Endothelial cell of umbilical vein (primary cell): Measurements from ENCODE around the gene GNAI1. TPM values are rescaled to one million over a fixed set of nuclear protein-coding genes. Genes with fewer than 3 reads are reported as not detected.

Experiments used
- BruUV-seq: library from RNA; stranded (reverse); fragments of 400-500 nt; replicated peaks from 2 replicates; lab custom pipeline; 2021; lab: Mats Ljungman, UMichigan
- CTCF ChIA-PET: fragments of 300-600, 350-600 bp; sonication (Branson Sonifier 250); formaldehyde crosslinking; loops from one replicate; lab custom pipeline; 2021; ENCODE audit warnings: antibody characterized with exemption, inconsistent platforms; lab: Charles Lee
- POLR2A ChIA-PET: fragments of 300-600, 350-600 bp; sonication (Branson Sonifier 250); formaldehyde crosslinking; loops from one replicate; lab custom pipeline; 2021; ENCODE audit warnings: antibody characterized with exemption, inconsistent platforms; lab: Charles Lee
- DNase-seq: peaks from one replicate; pipeline ENCODE4 v3.0.0-alpha.2; 2011; ENCODE audit warnings: low read depth, low spot score
- FAIRE-seq: peaks from 2 replicates; lab custom pipeline; 2011; peaks lifted over from hg19 to GRCh38; lab: Jason Lieb, UNC
- H2AFZ ChIP-seq: 2 replicates; pipeline ENCODE4 v1.6.0; 2012; ENCODE audit warnings: low read depth, low read length, control low read depth, inconsistent platforms
- H3K27ac ChIP-seq: 2 replicates; pipeline ENCODE4 v1.5.1; 2011; ENCODE audit warnings: low read depth, mild to moderate bottlenecking, control low read depth, low read length, moderate library complexity; ENCODE audit not compliant: insufficient read depth
- H3K27me3 ChIP-seq, 2 experiments: 2 replicates each; pipeline versions ENCODE4 v1.6.0 to v1.6.1; 2011; ENCODE audit warnings: low read length in 2 of 2, mixed read lengths in 1 of 2; ENCODE audit not compliant: control insufficient read depth in 2 of 2, insufficient read depth in 2 of 2
- H3K36me3 ChIP-seq, 2 experiments: 2 replicates in 1 of 2; 3 replicates in 1 of 2; pipeline ENCODE4 v1.5.1; 2011; ENCODE audit warnings: low read length in 2 of 2, mild to moderate bottlenecking in 1 of 2, moderate library complexity in 1 of 2; ENCODE audit not compliant: control insufficient read depth in 2 of 2, insufficient read depth in 2 of 2; ENCODE audit errors: extremely low read depth in 1 of 2
- H3K4me1 ChIP-seq: 3 replicates; pipeline ENCODE4 v1.5.1; 2011; ENCODE audit warnings: mild to moderate bottlenecking, low read length; ENCODE audit not compliant: control insufficient read depth, insufficient read depth; ENCODE audit errors: extremely low read depth
- H3K4me2 ChIP-seq: 2 replicates; pipeline ENCODE4 v1.6.1; 2011; ENCODE audit warnings: low read length, control low read depth, mixed read lengths; ENCODE audit not compliant: insufficient read depth
- H3K4me3 ChIP-seq, 3 experiments: fragments of 200-600 bp in 1 of 3; sonication (generic), shearing (Covaris generic) in 1 of 3; replicated peaks in 1 of 3; 2 replicates each; pipeline ENCODE4 v1.5.1; 2011 to 2016; ENCODE audit warnings: control low read depth in 3 of 3, low read length in 3 of 3, mild to moderate bottlenecking in 2 of 3, inconsistent platforms in 1 of 3, low read depth in 1 of 3, moderate library complexity in 1 of 3; ENCODE audit not compliant: insufficient read depth in 1 of 3
- H3K79me2 ChIP-seq: 2 replicates; pipeline ENCODE4 v1.6.0; 2012; ENCODE audit warnings: low read length, inconsistent platforms; ENCODE audit not compliant: control insufficient read depth, insufficient read depth
- H3K9ac ChIP-seq: replicated peaks from 2 replicates; pipeline ENCODE3; 2011; ENCODE audit warnings: low read length, control low read depth; ENCODE audit not compliant: insufficient read depth; ENCODE audit errors: extremely low read depth
- H3K9me1 ChIP-seq: replicated peaks from 3 replicates; pipeline ENCODE4 v1.6.0; 2011; ENCODE audit warnings: mild to moderate bottlenecking, low read length; ENCODE audit not compliant: control insufficient read depth, insufficient read depth; ENCODE audit errors: extremely low read depth
- H3K9me3 ChIP-seq: replicated peaks from 2 replicates; pipeline ENCODE4 v1.5.1; 2012; ENCODE audit warnings: low read length, inconsistent platforms; ENCODE audit not compliant: control insufficient read depth, insufficient read depth
- H4K20me1 ChIP-seq: replicated peaks from 2 replicates; pipeline ENCODE3; 2011; ENCODE audit warnings: mild to moderate bottlenecking, low read length; ENCODE audit not compliant: control insufficient read depth, insufficient read depth; ENCODE audit errors: extremely low read depth
- EZH2 ChIP-seq: IDR thresholded peaks from 2 replicates; pipeline ENCODE4 v1.6.1; 2012; ENCODE audit warnings: borderline replicate concordance, low read depth, mild to moderate bottlenecking, moderate library complexity, low read length, inconsistent platforms; ENCODE audit not compliant: severe bottlenecking
- FOS ChIP-seq: IDR thresholded peaks from 2 replicates; pipeline ENCODE4 v1.6.1; 2011; ENCODE audit warnings: mild to moderate bottlenecking, low read length, moderate library complexity, borderline replicate concordance; ENCODE audit not compliant: insufficient read depth
- GATA2 ChIP-seq: IDR thresholded peaks from 2 replicates; pipeline ENCODE4 v1.7.0; 2011; ENCODE audit warnings: low read depth, mild to moderate bottlenecking, moderate library complexity, mixed read lengths, low read length; ENCODE audit not compliant: insufficient read length, insufficient read depth
- JUN ChIP-seq: IDR thresholded peaks from 2 replicates; pipeline ENCODE4 v1.6.1; 2011; ENCODE audit warnings: borderline replicate concordance, low read depth; ENCODE audit not compliant: insufficient read length, insufficient read depth
- MYC ChIP-seq: IDR thresholded peaks from one replicate; pipeline ENCODE4 v1.6.1; 2011; ENCODE audit warnings: mild to moderate bottlenecking, low read depth, low read length
- POLR2A ChIP-seq: IDR thresholded peaks from 2 replicates; pipeline ENCODE4 v1.6.1; 2012; ENCODE audit warnings: low read depth, mild to moderate bottlenecking, control low read depth, low read length
- POLR2AphosphoS5 ChIP-seq: IDR thresholded peaks from 2 replicates; pipeline ENCODE4 v1.6.1; 2012; ENCODE audit warnings: low read depth, mild to moderate bottlenecking, control low read depth, low read length, moderate library complexity; ENCODE audit not compliant: insufficient read depth
- dilution Hi-C: fragments of 300-500 bp; cut with MboI; formaldehyde crosslinking; loops from one replicate; pipeline ENCODE4 v1.15.0; 2019; ENCODE audit warnings: low sequenced_read_pairs; ENCODE audit not compliant: extremely low pct_ligation_motif_present
- intact Hi-C: fragments of 100-400 bp; cut with micrococcal nuclease; formaldehyde crosslinking; loops from one replicate; pipeline ENCODE4 v1.10.0; 2022
- polyA plus RNA-seq, 4 experiments: library from polyadenylated mRNA; depleted of rRNA in 3 of 4; stranded (reverse) in 3 of 4; unstranded in 1 of 4; fragments of >200 nt; gene quantifications; 2 replicates each; pipeline versions ENCODE4 v1.2.1 to v1.2.3, GENCODE V29; 2011 to 2012; ENCODE audit warnings: missing spikeins in 1 of 4
- total RNA-seq: library from RNA; stranded (reverse); gene quantifications from 2 replicates; pipeline ENCODE4 v1.2.3, GENCODE V29; 2021
- TF ChIP-seq, protein P1 (sequence below), 2 donors: IDR thresholded peaks; 1 replicate in 1 of 2; 2 replicates in 1 of 2; pipeline ENCODE4 v1.5.1; 2011; ENCODE audit warnings: low read length in 2 of 2, mild to moderate bottlenecking in 2 of 2, moderate library complexity in 2 of 2, control low read depth in 1 of 2, inconsistent platforms in 1 of 2, low read depth in 1 of 2; ENCODE audit not compliant: insufficient read depth in 1 of 2; ENCODE audit errors: extremely low read depth in 1 of 2
- TF ChIP-seq, protein P2 (sequence below): IDR thresholded peaks from 2 replicates; pipeline ENCODE4 v1.6.1; 2011; ENCODE audit not compliant: insufficient read depth, insufficient read length

GNAI1 gene
- total and polyA plus RNA-seq, 2 donors (not counting 3 experiments of a cell fraction or from before 2014, with no cell fraction given) = 7.5 to 15.0 TPM

DNA sequence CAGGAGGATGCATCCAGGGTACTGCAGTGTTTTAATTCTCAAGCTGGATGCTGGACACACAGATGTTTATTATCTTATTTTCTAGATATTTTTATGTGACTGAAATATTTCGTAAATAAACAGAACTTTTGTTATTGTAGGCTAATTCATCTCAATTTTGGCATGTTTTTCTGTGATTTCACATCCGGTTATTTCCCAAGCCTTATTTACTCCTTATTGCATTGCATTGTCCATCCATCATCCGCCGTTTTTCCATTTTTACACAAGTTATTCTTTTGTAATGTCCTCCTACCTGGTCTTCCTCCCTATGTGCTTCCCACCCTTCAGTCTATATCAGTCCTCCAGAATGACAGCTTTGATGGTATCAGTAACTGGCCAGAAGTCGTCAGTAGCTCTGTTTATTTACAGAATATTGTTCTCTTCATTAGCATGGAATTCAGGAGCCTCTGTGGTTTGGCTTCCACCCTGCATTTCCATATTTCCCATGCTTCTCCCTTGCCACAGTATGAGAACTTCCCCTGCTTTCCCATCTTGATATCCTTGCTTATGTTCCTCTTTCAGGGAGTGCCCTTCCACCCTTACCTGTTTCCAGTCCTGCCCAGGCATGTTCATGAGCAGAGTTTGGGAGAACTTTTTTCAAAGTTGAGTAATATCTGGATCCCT lies 16.1 kb downstream of the GNAI1 start:
- Histone ChIP-seq H3K4me1 (no peaks in the 10 kb centered on the region), H3K4me2 (no peak overlapping the region), H2AFZ (no peak overlapping the region), H3K4me3 (no peak overlapping the region), H3K9me1 (no peaks in the 10 kb centered on the region), H3K9me3 (no peaks in the 10 kb centered on the region), H3K27me3 (no peaks in the 10 kb centered on the region), H3K9ac (no peak overlapping the region), H4K20me1 (no peaks in the 10 kb centered on the region), H3K27ac (no peak overlapping the region), H3K79me2 (peaks cover 17% of the 10 kb centered on the region), H3K36me3 (no peaks in the 10 kb centered on the region)
- intact Hi-C loops = no loop called here
- TF ChIP-seq GATA2 = peak; percentile 17
- no peak for TF ChIP-seq POLR2A
- BruUV-seq = no TSS peak
- ChIA-PET CTCF (interaction anchor here (1.9 kb wide), 1 partner anchor 241 kb away, joined by 6 read pairs; no protein-coding TSS in a partner anchor), POLR2A (no interaction called here)
- peak; percentile 5 for DNase-seq
- no peak for FAIRE-seq
- dilution Hi-C loops = no loop called here

DNA sequence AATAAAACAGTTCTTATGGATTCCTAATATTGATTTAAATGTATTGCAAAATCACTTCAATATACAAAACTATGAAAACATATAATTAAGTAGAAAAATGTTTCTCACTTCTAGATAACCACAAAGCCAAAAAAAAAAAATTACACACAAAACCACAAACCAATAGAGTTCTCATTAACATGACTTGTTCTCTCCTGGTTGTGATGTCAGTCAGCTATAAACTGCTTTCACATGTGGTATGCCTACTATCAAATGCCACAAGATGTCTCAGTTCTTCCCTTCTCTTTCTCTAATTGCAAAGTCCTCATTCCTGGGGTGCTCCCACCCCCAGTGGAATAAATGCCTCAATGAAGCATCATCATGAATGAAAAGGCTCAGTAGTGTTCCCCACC lies 16.6 kb downstream of the GNAI1 start:
- Histone ChIP-seq H3K4me2 (no peak overlapping the region), H3K79me2 (peaks cover 14% of the 10 kb centered on the region), H3K4me3 (no peak overlapping the region), H3K36me3 (no peaks in the 10 kb centered on the region), H3K27ac (no peak overlapping the region), H3K4me1 (no peaks in the 10 kb centered on the region), H3K9ac (no peak overlapping the region), H2AFZ (no peak overlapping the region), H3K9me1 (no peaks in the 10 kb centered on the region), H4K20me1 (no peaks in the 10 kb centered on the region), H3K27me3 (no peaks in the 10 kb centered on the region), H3K9me3 (no peaks in the 10 kb centered on the region)
- no peak for TF ChIP-seq JUN
- TF ChIP-seq GATA2 = no peak
- TF ChIP-seq MYC = no peak
- TF ChIP-seq, protein P1, sequence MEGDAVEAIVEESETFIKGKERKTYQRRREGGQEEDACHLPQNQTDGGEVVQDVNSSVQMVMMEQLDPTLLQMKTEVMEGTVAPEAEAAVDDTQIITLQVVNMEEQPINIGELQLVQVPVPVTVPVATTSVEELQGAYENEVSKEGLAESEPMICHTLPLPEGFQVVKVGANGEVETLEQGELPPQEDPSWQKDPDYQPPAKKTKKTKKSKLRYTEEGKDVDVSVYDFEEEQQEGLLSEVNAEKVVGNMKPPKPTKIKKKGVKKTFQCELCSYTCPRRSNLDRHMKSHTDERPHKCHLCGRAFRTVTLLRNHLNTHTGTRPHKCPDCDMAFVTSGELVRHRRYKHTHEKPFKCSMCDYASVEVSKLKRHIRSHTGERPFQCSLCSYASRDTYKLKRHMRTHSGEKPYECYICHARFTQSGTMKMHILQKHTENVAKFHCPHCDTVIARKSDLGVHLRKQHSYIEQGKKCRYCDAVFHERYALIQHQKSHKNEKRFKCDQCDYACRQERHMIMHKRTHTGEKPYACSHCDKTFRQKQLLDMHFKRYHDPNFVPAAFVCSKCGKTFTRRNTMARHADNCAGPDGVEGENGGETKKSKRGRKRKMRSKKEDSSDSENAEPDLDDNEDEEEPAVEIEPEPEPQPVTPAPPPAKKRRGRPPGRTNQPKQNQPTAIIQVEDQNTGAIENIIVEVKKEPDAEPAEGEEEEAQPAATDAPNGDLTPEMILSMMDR (IDR thresholded peaks at IDR 0.05; ENCODE audit: extremely low read depth in 1 of 2, insufficient read depth in 1 of 2, low read depth in 1 of 2, low read length in 2 of 2) = no peak
- no peak for TF ChIP-seq POLR2AphosphoS5
- no peak for TF ChIP-seq FOS
- TF ChIP-seq, protein P2, sequence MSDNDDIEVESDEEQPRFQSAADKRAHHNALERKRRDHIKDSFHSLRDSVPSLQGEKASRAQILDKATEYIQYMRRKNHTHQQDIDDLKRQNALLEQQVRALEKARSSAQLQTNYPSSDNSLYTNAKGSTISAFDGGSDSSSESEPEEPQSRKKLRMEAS = no peak
- TF ChIP-seq POLR2A = no peak
- TF ChIP-seq EZH2 = no peak
- no TSS peak for BruUV-seq
- no peak for FAIRE-seq
- POLR2A ChIA-PET = no interaction called here
- CTCF ChIA-PET = interaction anchor here (1.9 kb wide), 1 partner anchor 241 kb away, joined by 6 read pairs; no protein-coding TSS in a partner anchor
- no peak for DNase-seq
- intact Hi-C loops (no loop called here), dilution Hi-C loops (no loop called here)
